H1 (cell line): ENCODE measurements around the gene NR0B2. TPM values are rescaled to one million over a fixed set of nuclear protein-coding genes. Genes with fewer than 3 reads are reported as not detected.

Experiments used
- CTCF ChIA-PET: fragments of 300-600 bp; sonication (Branson Sonifier 250); formaldehyde crosslinking; loops from one replicate; lab custom pipeline; 2021; ENCODE audit not compliant: partially characterized antibody; lab: Charles Lee
- POLR2A ChIA-PET: fragments of 300-600 bp; sonication (Branson Sonifier 250); formaldehyde crosslinking; loops from one replicate; lab custom pipeline; 2021; ENCODE audit warnings: inconsistent platforms; ENCODE audit not compliant: partially characterized antibody; lab: Charles Lee
- DNase-seq, 2 experiments: peaks; one replicate each; pipeline versions ENCODE4 v3.0.0 to v3.0.0-alpha.2; 2010 to 2022; ENCODE audit warnings: low spot score in 2 of 2, low read depth in 1 of 2, mixed read lengths in 1 of 2
- FAIRE-seq: peaks from 2 replicates; lab custom pipeline; 2011; peaks lifted over from hg19 to GRCh38; lab: Jason Lieb, UNC
- H2AFZ ChIP-seq: 2 replicates; pipeline ENCODE4 v1.8.1; 2012; ENCODE audit warnings: low read length, inconsistent platforms
- H2AK5ac ChIP-seq: 2 replicates; pipeline ENCODE4 v1.6.1; 2013; ENCODE audit warnings: low read depth, low read length
- H2BK120ac ChIP-seq: replicated peaks from 2 replicates; pipeline ENCODE3; 2013; ENCODE audit warnings: low read depth, low read length, inconsistent platforms
- H2BK12ac ChIP-seq: 2 replicates; pipeline ENCODE4 v1.6.1; 2013; ENCODE audit warnings: low read depth, low read length
- H2BK15ac ChIP-seq: 2 replicates; pipeline ENCODE4 v1.6.1; 2013; ENCODE audit warnings: low read length
- H2BK20ac ChIP-seq: 2 replicates; pipeline ENCODE4 v1.6.1; 2013; ENCODE audit warnings: low read length
- H2BK5ac ChIP-seq: 2 replicates; pipeline ENCODE4 v1.6.1; 2013; ENCODE audit warnings: low read depth, low read length
- H3K14ac ChIP-seq: 2 replicates; pipeline ENCODE4 v1.6.1; 2013; ENCODE audit warnings: inconsistent platforms; ENCODE audit not compliant: insufficient read length
- H3K18ac ChIP-seq: 2 replicates; pipeline ENCODE4 v1.6.1; 2013; ENCODE audit warnings: low read length; ENCODE audit errors: extremely low read depth
- H3K23ac ChIP-seq: 2 replicates; pipeline ENCODE4 v1.6.1; 2013; ENCODE audit warnings: inconsistent platforms; ENCODE audit not compliant: insufficient read length
- H3K23me2 ChIP-seq: 2 replicates; pipeline ENCODE4 v1.6.1; 2013; ENCODE audit warnings: low read depth, low read length
- H3K27ac ChIP-seq: 2 replicates; pipeline ENCODE4 v1.6.1; 2011; ENCODE audit warnings: low read depth, low read length, inconsistent platforms
- H3K27me3 ChIP-seq, 4 experiments: replicated peaks in 1 of 4; 1 replicate in 1 of 4; 2 replicates in 3 of 4; pipeline versions ENCODE4 v1.6.1 to v1.8.1; 2011 to 2013; ENCODE audit warnings: low read length in 3 of 4, mild to moderate bottlenecking in 3 of 4, inconsistent platforms in 2 of 4, mixed read lengths in 2 of 4, moderate library complexity in 1 of 4; ENCODE audit not compliant: control insufficient read depth in 3 of 4, insufficient read depth in 3 of 4; ENCODE audit errors: extremely low read depth in 1 of 4
- H3K36me3 ChIP-seq, 4 experiments: 2 replicates each; pipeline versions ENCODE4 v1.6.1 to v1.8.1; 2011 to 2013; ENCODE audit warnings: mild to moderate bottlenecking in 4 of 4, low read length in 3 of 4, moderate library complexity in 2 of 4, control low read depth in 1 of 4, inconsistent platforms in 1 of 4; ENCODE audit not compliant: insufficient read depth in 4 of 4, control insufficient read depth in 2 of 4
- H3K4ac ChIP-seq: replicated peaks from 2 replicates; pipeline ENCODE3; 2013; ENCODE audit warnings: low read length, low read depth, mixed read lengths, inconsistent platforms; ENCODE audit not compliant: insufficient read length
- H3K4me1 ChIP-seq, 4 experiments: replicated peaks in 1 of 4; 1 replicate in 1 of 4; 2 replicates in 3 of 4; pipeline versions ENCODE4 v1.6.1 to v1.8.1; 2011 to 2013; ENCODE audit warnings: low read length in 3 of 4, inconsistent platforms in 2 of 4, mixed read lengths in 1 of 4; ENCODE audit not compliant: insufficient read depth in 4 of 4, control insufficient read depth in 3 of 4
- H3K4me2 ChIP-seq, 2 experiments: 2 replicates each; pipeline versions ENCODE4 v1.6.1 to v1.8.1; 2011 to 2013; ENCODE audit warnings: low read depth in 2 of 2, low read length in 2 of 2, control low read depth in 1 of 2, inconsistent platforms in 1 of 2, mild to moderate bottlenecking in 1 of 2; ENCODE audit not compliant: insufficient read depth in 1 of 2
- H3K4me3 ChIP-seq, 4 experiments: fragments of 200-600, 300-600 bp in 1 of 4; sonication (generic), shearing (Covaris generic), sonication (Bioruptor Twin) in 1 of 4; 2 replicates each; pipeline versions ENCODE4 v1.5.1 to v1.8.1; 2011 to 2016; ENCODE audit warnings: low read length in 4 of 4, low read depth in 3 of 4, control low read depth in 2 of 4, inconsistent platforms in 2 of 4, mild to moderate bottlenecking in 2 of 4, mixed read lengths in 1 of 4, moderate library complexity in 1 of 4; ENCODE audit not compliant: insufficient read depth in 2 of 4; ENCODE audit errors: extremely low read depth in 1 of 4
- H3K56ac ChIP-seq: replicated peaks from 2 replicates; pipeline ENCODE3; 2013; ENCODE audit warnings: low read depth, mild to moderate bottlenecking, mixed read lengths, low read length, inconsistent platforms; ENCODE audit not compliant: insufficient read length
- H3K79me1 ChIP-seq: 2 replicates; pipeline ENCODE4 v1.6.1; 2013; ENCODE audit warnings: low read depth, low read length, control low read depth
- H3K79me2 ChIP-seq, 2 experiments: 2 replicates each; pipeline versions ENCODE4 v1.6.1 to v1.8.1; 2012 to 2013; ENCODE audit warnings: low read length in 2 of 2, mild to moderate bottlenecking in 2 of 2, inconsistent platforms in 1 of 2; ENCODE audit not compliant: insufficient read depth in 2 of 2, control insufficient read depth in 1 of 2
- H3K9ac ChIP-seq, 4 experiments: replicated peaks in 1 of 4; 1 replicate in 1 of 4; 2 replicates in 3 of 4; pipeline versions ENCODE4 v1.6.1 to v1.8.1; 2011 to 2013; ENCODE audit warnings: low read depth in 3 of 4, low read length in 3 of 4, control low read depth in 2 of 4, mild to moderate bottlenecking in 2 of 4, moderate library complexity in 2 of 4, inconsistent platforms in 1 of 4; ENCODE audit errors: extremely low read depth in 1 of 4
- H3K9me3 ChIP-seq, 2 experiments: 2 replicates each; pipeline versions ENCODE4 v1.6.1 to v1.8.1; 2012 to 2013; ENCODE audit warnings: mild to moderate bottlenecking in 2 of 2, moderate library complexity in 2 of 2, control low read depth in 1 of 2, inconsistent platforms in 1 of 2, low read depth in 1 of 2, low read length in 1 of 2, mixed read lengths in 1 of 2; ENCODE audit not compliant: insufficient read depth in 2 of 2
- H4K20me1 ChIP-seq, 2 experiments: replicated peaks in 1 of 2; 2 replicates each; pipeline versions ENCODE3 to v1.8.1; 2011 to 2013; ENCODE audit warnings: inconsistent platforms in 2 of 2, low read length in 2 of 2, mild to moderate bottlenecking in 1 of 2; ENCODE audit not compliant: insufficient read depth in 2 of 2, control insufficient read depth in 1 of 2
- H4K5ac ChIP-seq: 2 replicates; pipeline ENCODE4 v1.6.1; 2013; ENCODE audit warnings: low read length, low read depth, mixed read lengths, inconsistent platforms; ENCODE audit not compliant: insufficient read length
- H4K8ac ChIP-seq: 2 replicates; pipeline ENCODE4 v1.8.0; 2013; ENCODE audit warnings: mild to moderate bottlenecking, moderate library complexity, low read length, inconsistent platforms; ENCODE audit not compliant: insufficient read depth; ENCODE audit errors: extremely low read depth
- H4K91ac ChIP-seq: replicated peaks from 2 replicates; pipeline ENCODE3; 2013; ENCODE audit warnings: low read length, mixed read lengths, inconsistent platforms; ENCODE audit not compliant: insufficient read length
- CEBPB ChIP-seq: IDR thresholded peaks from 2 replicates; pipeline ENCODE4 v1.6.1; 2012; ENCODE audit warnings: low read depth, low read length
- EZH2 ChIP-seq: fragments of 200-600 bp; sonication (generic); IDR thresholded peaks from 2 replicates; pipeline ENCODE4 v1.7.1; 2012; ENCODE audit warnings: low read depth, mild to moderate bottlenecking, moderate library complexity, low read length, inconsistent platforms; ENCODE audit not compliant: severe bottlenecking
- POU5F1 ChIP-seq: IDR thresholded peaks from 2 replicates; pipeline ENCODE4 v1.6.1; 2011; ENCODE audit warnings: low read depth, mild to moderate bottlenecking, low read length, moderate library complexity
- WGBS, 2 experiments: shearing (Covaris generic) in 1 of 2; methylation state at CpG; one replicate each; pipeline versions ENCODE4 v1.1.6 to v1.1.7; 2013 to 2015; ENCODE audit warnings: low lambda C conversion rate in 2 of 2, mixed read lengths in 2 of 2, inconsistent platforms in 1 of 2, low coverage in 1 of 2, missing lambda C conversion rate in 1 of 2; ENCODE audit not compliant: insufficient replicate concordance in 2 of 2, insufficient coverage in 1 of 2, insufficient read length in 1 of 2; ENCODE audit errors: extremely low coverage in 1 of 2, missing lambda C conversion rate in 1 of 2; 5-methylcytosine and 5-hydroxymethylcytosine counted together
- polyA plus RNA-seq, 7 experiments: library from polyadenylated mRNA; depleted of rRNA in 3 of 7; stranded (reverse) in 5 of 7; unstranded in 2 of 7; fragments of >200 nt in 5 of 7; fragments of 200-250 nt in 2 of 7; gene quantifications; 1 replicate in 5 of 7; 2 replicates in 1 of 7; 4 replicates in 1 of 7; pipeline versions ENCODE4 v1.2.1 to v1.2.3, GENCODE V29; 2011 to 2013; ENCODE audit warnings: missing spikeins in 2 of 7, mixed read lengths in 2 of 7
- total RNA-seq: library from RNA; stranded (reverse); fragmentation: NEBNext Ultra II Directional; extraction: Animal tissue kit (Norgen Biotek cat#: 25700); gene quantifications from 2 replicates; pipeline ENCODE4 v1.2.1, GENCODE V29; 2021
- TF ChIP-seq, protein P1 (sequence below), 3 experiments: IDR thresholded peaks; 1 replicate in 2 of 3; 2 replicates in 1 of 3; pipeline versions ENCODE4 v1.5.1 to v1.6.1; 2011; ENCODE audit warnings: low read length in 3 of 3, mild to moderate bottlenecking in 3 of 3, inconsistent platforms in 2 of 3, low read depth in 1 of 3, moderate library complexity in 1 of 3; ENCODE audit not compliant: insufficient read depth in 1 of 3; ENCODE audit errors: control extremely low read depth in 1 of 3

The NR0B2 gene
- total and polyA plus RNA-seq, 2 of the 8 experiments (the other 6 are each of a cell fraction or from before 2014, with no cell fraction given): not detected

DNA sequence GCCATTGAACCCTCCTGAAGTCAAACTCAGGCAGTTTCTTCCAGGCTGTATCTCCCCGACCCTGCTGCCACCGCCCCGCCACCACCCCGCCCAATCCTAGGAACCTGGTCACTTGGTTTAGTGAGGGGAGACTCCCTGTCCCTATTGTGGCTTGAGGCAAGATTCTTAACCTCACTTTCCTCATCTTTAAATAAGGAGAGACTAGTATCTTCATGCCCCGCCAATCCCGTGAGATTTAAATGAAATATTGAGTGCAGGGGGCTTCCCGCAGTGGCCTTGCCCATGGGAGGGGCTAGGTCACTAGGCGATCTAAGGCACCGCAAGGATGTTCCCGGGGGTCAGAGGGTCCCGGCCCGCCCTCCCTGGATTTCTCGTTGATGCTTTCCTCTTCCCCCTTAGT is 45.5 kb upstream of the NR0B2 start:
- ChIA-PET CTCF (interaction anchor here (1.3 to 1.5 kb wide), 3 partner anchors 10 to 84 kb away, joined by 3 to 6 read pairs (median 3); partner anchors contain the start of gene GPATCH3), POLR2A (interaction anchor here (1.5 to 3.5 kb wide), 7 partner anchors 9 to 36 kb away, joined by 4 to 35 read pairs (median 8); partner anchors contain the start of gene TRNP1)
- DNase-seq: no peak
- H3K56ac ChIP-seq: no peak overlapping the region
- H2BK12ac ChIP-seq: no peak overlapping the region
- H3K27ac ChIP-seq: no peak overlapping the region
- no peaks in the 10 kb centered on the region for H3K27me3 ChIP-seq
- no peak overlapping the region for H2BK120ac ChIP-seq
- no peak overlapping the region for H2BK5ac ChIP-seq
- peaks cover 0 to 9% of the 10 kb centered on the region in 2 experiments; a peak in 2 of 4 replicates for H3K79me2 ChIP-seq
- H3K9ac ChIP-seq: peak overlapping the region in 1 of 4 experiments; percentile 32; a peak in 3 of 7 replicates
- H3K14ac ChIP-seq: no peak overlapping the region
- H3K23me2 ChIP-seq: peaks cover 9% of the 10 kb centered on the region
- no peak overlapping the region for H2AK5ac ChIP-seq
- peaks cover 1 to 2% of the 10 kb centered on the region in 2 experiments for H4K20me1 ChIP-seq
- no peak overlapping the region for H4K5ac ChIP-seq
- WGBS, 2 experiments: 44% methylated on average over 9 of the region's 13 CpGs; no CpG with 5 or more reads in 1 of the 2 experiments
- no peak for FAIRE-seq
- peaks cover 0 to 3% (median 0%) of the 10 kb centered on the region in 4 experiments; a peak in 3 of 7 replicates for H3K4me1 ChIP-seq
- H3K4me2 ChIP-seq: peak overlapping the region; percentile 86 to 89
- no peak overlapping the region for H3K23ac ChIP-seq
- no peaks in the 10 kb centered on the region for H3K36me3 ChIP-seq
- no peak overlapping the region for H2BK15ac ChIP-seq
- H4K91ac ChIP-seq: peak overlapping the region; percentile 56
- no peak overlapping the region for H3K4ac ChIP-seq
- peak overlapping the region; percentile 84 to 97 (median 86) for H3K4me3 ChIP-seq
- no peak overlapping the region for H4K8ac ChIP-seq
- no peak for TF ChIP-seq CEBPB
- no peak for TF ChIP-seq EZH2
- no peak for TF ChIP-seq POU5F1
- TF ChIP-seq, protein P1, sequence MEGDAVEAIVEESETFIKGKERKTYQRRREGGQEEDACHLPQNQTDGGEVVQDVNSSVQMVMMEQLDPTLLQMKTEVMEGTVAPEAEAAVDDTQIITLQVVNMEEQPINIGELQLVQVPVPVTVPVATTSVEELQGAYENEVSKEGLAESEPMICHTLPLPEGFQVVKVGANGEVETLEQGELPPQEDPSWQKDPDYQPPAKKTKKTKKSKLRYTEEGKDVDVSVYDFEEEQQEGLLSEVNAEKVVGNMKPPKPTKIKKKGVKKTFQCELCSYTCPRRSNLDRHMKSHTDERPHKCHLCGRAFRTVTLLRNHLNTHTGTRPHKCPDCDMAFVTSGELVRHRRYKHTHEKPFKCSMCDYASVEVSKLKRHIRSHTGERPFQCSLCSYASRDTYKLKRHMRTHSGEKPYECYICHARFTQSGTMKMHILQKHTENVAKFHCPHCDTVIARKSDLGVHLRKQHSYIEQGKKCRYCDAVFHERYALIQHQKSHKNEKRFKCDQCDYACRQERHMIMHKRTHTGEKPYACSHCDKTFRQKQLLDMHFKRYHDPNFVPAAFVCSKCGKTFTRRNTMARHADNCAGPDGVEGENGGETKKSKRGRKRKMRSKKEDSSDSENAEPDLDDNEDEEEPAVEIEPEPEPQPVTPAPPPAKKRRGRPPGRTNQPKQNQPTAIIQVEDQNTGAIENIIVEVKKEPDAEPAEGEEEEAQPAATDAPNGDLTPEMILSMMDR (IDR thresholded peaks at IDR 0.05; ENCODE audit: control extremely low read depth in 1 of 3, insufficient read depth in 1 of 3, low read depth in 1 of 3, low read length in 3 of 3): no peak
- H3K18ac ChIP-seq: 0 out of 2 replicates have a peak overlapping the region, but pooled peaks have one; percentile 21
- H3K9me3 ChIP-seq: no peaks in the 10 kb centered on the region
- no peak overlapping the region for H2AFZ ChIP-seq
- 0 out of 2 replicates have a peak, but pooled peaks cover 2% of the 10 kb centered on the region for H3K79me1 ChIP-seq
- H2BK20ac ChIP-seq: no peak overlapping the region
